NT2/D1 (cell line): ENCODE results near the gene BTBD1.

ENCODE experiments used
- YY1 ChIP-seq: IDR thresholded peaks from 2 replicates; pipeline ENCODE4 v1.6.1; 2011; ENCODE audit not compliant: insufficient read length, insufficient read depth
- ZNF274 ChIP-seq: IDR thresholded peaks from 2 replicates; pipeline ENCODE4 v1.6.1; 2011; ENCODE audit warnings: mild to moderate bottlenecking, low read depth, low read length

- TF ChIP-seq ZNF274, result no peak
- peak; percentile 9 for TF ChIP-seq YY1
These were observed 55.6 kb downstream of the BTBD1 start, which contains the start of gene C15orf40 for GRCh38 chr15:83011271-83012075.
